ENCODE measurements around the gene IGFL3.

IGFL3 gene

GRCh38 chr19:46089432-46089831, 35.1 kb downstream of the IGFL3 start:
- Histone ChIP-seq H3K4me1 (ENCODE audit: control insufficient read depth, low read depth, low read length) (no peaks in the 10 kb centered on the region), H3K79me2 (ENCODE audit: control insufficient read depth, insufficient read depth, low read length) (no peaks in the 10 kb centered on the region), H2BK15ac (replicated peaks; ENCODE audit: low read depth) (no peak overlapping the region), H3K18ac (ENCODE audit: low read length) (no peak overlapping the region), H2AK5ac (ENCODE audit: low read length) (no peak overlapping the region), H3K79me1 (ENCODE audit: low read length) (no peaks in the 10 kb centered on the region), H3K36me3 (ENCODE audit: control insufficient read depth, insufficient read depth, low read length) (no peaks in the 10 kb centered on the region), H3K56ac (ENCODE audit: low read length) (no peak overlapping the region), H3K4me3 (ENCODE audit: low read length) (no peak overlapping the region), H3K23ac (ENCODE audit: low read length) (no peak overlapping the region), H3K27ac (ENCODE audit: low read depth, low read length) (no peak overlapping the region), H3K27me3 (ENCODE audit: insufficient read depth, low read length, poor library complexity) (no peaks in the 10 kb centered on the region), H4K5ac (ENCODE audit: low read length) (no peak overlapping the region), H3K9ac (ENCODE audit: low read length) (no peak overlapping the region), H3K4ac (ENCODE audit: low read depth, low read length) (no peak overlapping the region), H3K4me2 (ENCODE audit: low read length) (no peak overlapping the region), H2BK120ac (ENCODE audit: low read depth, low read length) (no peak overlapping the region), H4K8ac (ENCODE audit: low read depth, low read length) (no peak overlapping the region), H2BK5ac (ENCODE audit: low read length) (no peak overlapping the region)
- no CpG with 5 or more reads among the region's 1 CpG for WGBS (ENCODE audit: extremely low coverage, insufficient coverage, low lambda C conversion rate)
- DNase-seq, result no peak

GRCh38 chr19:46088101-46088500, 36.4 kb downstream of the IGFL3 start:
- no peak for DNase-seq
- H3K4me3 ChIP-seq (ENCODE audit: low read length), result no peak overlapping the region

GRCh38 chr19:46085888-46086287, 38.6 kb downstream of the IGFL3 start:
- no peak overlapping the region for H3K56ac ChIP-seq (ENCODE audit: low read length)
- no peaks in the 10 kb centered on the region for H3K79me2 ChIP-seq (ENCODE audit: control insufficient read depth, insufficient read depth, low read length)
- peaks cover 2% of the 10 kb centered on the region for H3K4me1 ChIP-seq (ENCODE audit: control insufficient read depth, low read depth, low read length)
- no peaks in the 10 kb centered on the region for H3K27me3 ChIP-seq (ENCODE audit: insufficient read depth, low read length, poor library complexity)
- H3K9ac ChIP-seq (ENCODE audit: low read length), result no peak overlapping the region
- H2BK5ac ChIP-seq (ENCODE audit: low read length), result no peak overlapping the region
- H3K4me3 ChIP-seq (ENCODE audit: low read length), result no peak overlapping the region
- no peak overlapping the region for H3K4me2 ChIP-seq (ENCODE audit: low read length)
- H2BK15ac ChIP-seq (replicated peaks; ENCODE audit: low read depth), result no peak overlapping the region
- no peak for DNase-seq
- no peak overlapping the region for H2BK120ac ChIP-seq (ENCODE audit: low read depth, low read length)
- H3K4ac ChIP-seq (ENCODE audit: low read depth, low read length), result no peak overlapping the region
- no CpG with 5 or more reads among the region's 1 CpG for WGBS (ENCODE audit: extremely low coverage, insufficient coverage, low lambda C conversion rate)
- H4K8ac ChIP-seq (ENCODE audit: low read depth, low read length), result no peak overlapping the region
- no peak overlapping the region for H4K5ac ChIP-seq (ENCODE audit: low read length)
- no peak overlapping the region for H3K18ac ChIP-seq (ENCODE audit: low read length)
- H3K79me1 ChIP-seq (ENCODE audit: low read length), result no peaks in the 10 kb centered on the region
- no peak overlapping the region for H2AK5ac ChIP-seq (ENCODE audit: low read length)
- H3K36me3 ChIP-seq (ENCODE audit: control insufficient read depth, insufficient read depth, low read length), result no peaks in the 10 kb centered on the region
- H3K27ac ChIP-seq (ENCODE audit: low read depth, low read length), result no peak overlapping the region
- no peak overlapping the region for H3K23ac ChIP-seq (ENCODE audit: low read length)

More at GRCh38 chr19:46088101-46088500, 36.4 kb downstream of the IGFL3 start:
- Histone ChIP-seq H3K23ac (ENCODE audit: low read length) (no peak overlapping the region), H3K9ac (ENCODE audit: low read length) (no peak overlapping the region), H2BK5ac (ENCODE audit: low read length) (no peak overlapping the region), H3K56ac (ENCODE audit: low read length) (no peak overlapping the region), H2BK120ac (ENCODE audit: low read depth, low read length) (no peak overlapping the region), H4K8ac (ENCODE audit: low read depth, low read length) (no peak overlapping the region), H3K4me1 (ENCODE audit: control insufficient read depth, low read depth, low read length) (no peaks in the 10 kb centered on the region), H2AK5ac (ENCODE audit: low read length) (no peak overlapping the region), H3K36me3 (ENCODE audit: control insufficient read depth, insufficient read depth, low read length) (no peaks in the 10 kb centered on the region), H3K4me2 (ENCODE audit: low read length) (no peak overlapping the region), H3K79me1 (ENCODE audit: low read length) (no peaks in the 10 kb centered on the region), H3K4ac (ENCODE audit: low read depth, low read length) (no peak overlapping the region), H3K27me3 (ENCODE audit: insufficient read depth, low read length, poor library complexity) (no peaks in the 10 kb centered on the region), H2BK15ac (replicated peaks; ENCODE audit: low read depth) (no peak overlapping the region), H3K18ac (ENCODE audit: low read length) (no peak overlapping the region), H3K79me2 (ENCODE audit: control insufficient read depth, insufficient read depth, low read length) (no peaks in the 10 kb centered on the region), H3K27ac (ENCODE audit: low read depth, low read length) (no peak overlapping the region), H4K5ac (ENCODE audit: low read length) (no peak overlapping the region)
- WGBS (ENCODE audit: extremely low coverage, insufficient coverage, low lambda C conversion rate), result no CpG with 5 or more reads among the region's 2 CpGs

GRCh38 chr19:46082728-46083050, 41.8 kb downstream of the IGFL3 start:
- no peak overlapping the region for H3K18ac ChIP-seq (ENCODE audit: low read length)
- no peak overlapping the region for H3K23ac ChIP-seq (ENCODE audit: low read length)
- no peak overlapping the region for H3K9ac ChIP-seq (ENCODE audit: low read length)
- H2BK120ac ChIP-seq (ENCODE audit: low read depth, low read length), result no peak overlapping the region
- H3K4me3 ChIP-seq (ENCODE audit: low read length), result no peak overlapping the region
- no CpG with 5 or more reads among the region's 2 CpGs for WGBS (ENCODE audit: extremely low coverage, insufficient coverage, low lambda C conversion rate)
- H2BK5ac ChIP-seq (ENCODE audit: low read length), result no peak overlapping the region
- H3K4ac ChIP-seq (ENCODE audit: low read depth, low read length), result no peak overlapping the region
- H2AK5ac ChIP-seq (ENCODE audit: low read length), result no peak overlapping the region
- H4K8ac ChIP-seq (ENCODE audit: low read depth, low read length), result no peak overlapping the region
- H3K27ac ChIP-seq (ENCODE audit: low read depth, low read length), result no peak overlapping the region
- H2BK15ac ChIP-seq (replicated peaks; ENCODE audit: low read depth), result no peak overlapping the region
- H3K79me2 ChIP-seq (ENCODE audit: control insufficient read depth, insufficient read depth, low read length), result no peaks in the 10 kb centered on the region
- no peak overlapping the region for H4K5ac ChIP-seq (ENCODE audit: low read length)
- no peak overlapping the region for H3K56ac ChIP-seq (ENCODE audit: low read length)
- H3K4me2 ChIP-seq (ENCODE audit: low read length), result no peak overlapping the region
- no peak for DNase-seq
- no peaks in the 10 kb centered on the region for H3K27me3 ChIP-seq (ENCODE audit: insufficient read depth, low read length, poor library complexity)
- no peaks in the 10 kb centered on the region for H3K36me3 ChIP-seq (ENCODE audit: control insufficient read depth, insufficient read depth, low read length)
- H3K79me1 ChIP-seq (ENCODE audit: low read length), result no peaks in the 10 kb centered on the region
- H3K4me1 ChIP-seq (ENCODE audit: control insufficient read depth, low read depth, low read length), result peaks cover 2% of the 10 kb centered on the region

- Histone ChIP-seq H3K27ac (ENCODE audit: low read depth, low read length) (no peak overlapping the region), H3K18ac (ENCODE audit: low read length) (no peak overlapping the region), H2BK15ac (replicated peaks; ENCODE audit: low read depth) (no peak overlapping the region), H2BK120ac (ENCODE audit: low read depth, low read length) (no peak overlapping the region), H4K5ac (ENCODE audit: low read length) (no peak overlapping the region), H3K4me2 (ENCODE audit: low read length) (no peak overlapping the region), H2AK5ac (ENCODE audit: low read length) (no peak overlapping the region), H3K4me1 (ENCODE audit: control insufficient read depth, low read depth, low read length) (peaks cover 2% of the 10 kb centered on the region), H3K4me3 (ENCODE audit: low read length) (no peak overlapping the region), H3K4ac (ENCODE audit: low read depth, low read length) (no peak overlapping the region), H3K23ac (ENCODE audit: low read length) (no peak overlapping the region), H3K36me3 (ENCODE audit: control insufficient read depth, insufficient read depth, low read length) (no peaks in the 10 kb centered on the region), H2BK5ac (ENCODE audit: low read length) (no peak overlapping the region), H4K8ac (ENCODE audit: low read depth, low read length) (no peak overlapping the region), H3K79me1 (ENCODE audit: low read length) (no peaks in the 10 kb centered on the region), H3K27me3 (ENCODE audit: insufficient read depth, low read length, poor library complexity) (no peaks in the 10 kb centered on the region), H3K79me2 (ENCODE audit: control insufficient read depth, insufficient read depth, low read length) (no peaks in the 10 kb centered on the region), H3K56ac (ENCODE audit: low read length) (no peak overlapping the region), H3K9ac (ENCODE audit: low read length) (no peak overlapping the region)
- DNase-seq, result peak; percentile 68
- no CpG with 5 or more reads among the region's 4 CpGs for WGBS (ENCODE audit: extremely low coverage, insufficient coverage, low lambda C conversion rate)
These were observed 42.4 kb downstream of the IGFL3 start for GRCh38 chr19:46081928-46082727.

- no peak overlapping the region for H2BK120ac ChIP-seq (ENCODE audit: low read depth, low read length)
- no peak overlapping the region for H2BK5ac ChIP-seq (ENCODE audit: low read length)
- DNase-seq, result no peak
These were observed 43.9 kb downstream of the IGFL3 start for GRCh38 chr19:46080561-46080960.

More at GRCh38 chr19:46080561-46080960, 43.9 kb downstream of the IGFL3 start:
- no peak overlapping the region for H3K4ac ChIP-seq (ENCODE audit: low read depth, low read length)
- H3K4me2 ChIP-seq (ENCODE audit: low read length), result no peak overlapping the region
- H3K4me3 ChIP-seq (ENCODE audit: low read length), result no peak overlapping the region
- no peaks in the 10 kb centered on the region for H3K36me3 ChIP-seq (ENCODE audit: control insufficient read depth, insufficient read depth, low read length)
- no peak overlapping the region for H3K56ac ChIP-seq (ENCODE audit: low read length)
- no peak overlapping the region for H2AK5ac ChIP-seq (ENCODE audit: low read length)
- H3K9ac ChIP-seq (ENCODE audit: low read length), result no peak overlapping the region
- no peak overlapping the region for H4K5ac ChIP-seq (ENCODE audit: low read length)
- no peak overlapping the region for H3K27ac ChIP-seq (ENCODE audit: low read depth, low read length)
- no peaks in the 10 kb centered on the region for H3K27me3 ChIP-seq (ENCODE audit: insufficient read depth, low read length, poor library complexity)
- H3K4me1 ChIP-seq (ENCODE audit: control insufficient read depth, low read depth, low read length), result peaks cover 2% of the 10 kb centered on the region
- H3K18ac ChIP-seq (ENCODE audit: low read length), result no peak overlapping the region
- no CpG with 5 or more reads among the region's 3 CpGs for WGBS (ENCODE audit: extremely low coverage, insufficient coverage, low lambda C conversion rate)
- H3K79me2 ChIP-seq (ENCODE audit: control insufficient read depth, insufficient read depth, low read length), result no peaks in the 10 kb centered on the region
- no peak overlapping the region for H2BK15ac ChIP-seq (replicated peaks; ENCODE audit: low read depth)
- no peaks in the 10 kb centered on the region for H3K79me1 ChIP-seq (ENCODE audit: low read length)
- H3K23ac ChIP-seq (ENCODE audit: low read length), result no peak overlapping the region
- no peak overlapping the region for H4K8ac ChIP-seq (ENCODE audit: low read depth, low read length)

All from mesendoderm (in vitro differentiated cells).